ENCODE measurements around the gene ACMSD. TPM values are rescaled to one million over a fixed set of nuclear protein-coding genes. Genes with fewer than 3 reads are reported as not detected.
A peak's percentile ranks its signal among the peaks of the same experiment; 100 is the strongest.

Gene ACMSD
- total and polyA plus RNA-seq, 2 experiments from 2014 or later: 0.11 TPM; not detected in 1

GRCh38 chr2:134852518-134852917 lies 14.1 kb downstream of the ACMSD start:
- H3K4me3 Mint-ChIP-seq: no peak overlapping the region
- H3K4me3 ChIP-seq: no peak overlapping the region
- H3K79me2 ChIP-seq (replicated peaks; ENCODE audit: insufficient read depth): no peaks in the 10 kb centered on the region
- no peaks in the 10 kb centered on the region for H3K4me1 Mint-ChIP-seq
- no peaks in the 10 kb centered on the region; the same call in 2 of the 3 replicates for H3K36me3 Mint-ChIP-seq (ENCODE audit: low read depth)
- no peak overlapping the region for H2AFZ ChIP-seq
- peak; percentile 52 for DNase-seq (ENCODE audit: low spot score)
- H4K20me1 ChIP-seq (replicated peaks; ENCODE audit: insufficient read depth): no peaks in the 10 kb centered on the region
- no peak overlapping the region for H3K27ac ChIP-seq (ENCODE audit: low read depth)
- peaks cover 5% of the 10 kb centered on the region; the same call in 1 of the 3 replicates for H3K9me3 Mint-ChIP-seq
- H3K27me3 ChIP-seq (ENCODE audit: insufficient read depth): no peaks in the 10 kb centered on the region
- H3K27ac Mint-ChIP-seq: no peak overlapping the region
- H3K9me2 ChIP-seq (ENCODE audit: insufficient read depth): 0 out of 2 replicates have a peak, but pooled peaks cover 3% of the 10 kb centered on the region
- no peaks in the 10 kb centered on the region for H3K27me3 Mint-ChIP-seq (ENCODE audit: insufficient read depth, low read depth, poor library complexity)
- no peaks in the 10 kb centered on the region for H3K4me1 ChIP-seq (ENCODE audit: insufficient read depth)
- no peak overlapping the region for H3K4me2 ChIP-seq
- no peaks in the 10 kb centered on the region for H3F3A ChIP-seq (replicated peaks; ENCODE audit: low read depth)
- peak; percentile 62 for ATAC-seq
- no peaks in the 10 kb centered on the region for H3K36me3 ChIP-seq (ENCODE audit: insufficient read depth)
- TF ChIP-seq CTCF (conservative IDR thresholded peaks at IDR 0.05; ENCODE audit: low read depth in 2 of 2): no peak
- TF ChIP-seq ZNF331 (CRISPR knock-in tag; IDR thresholded peaks at IDR 0.05; ENCODE audit: low read depth): no peak
- peak; percentile 45 for TF ChIP-seq REST (IDR thresholded peaks at IDR 0.05; ENCODE audit: unreplicated experiment)
- no peak for TF ChIP-seq ZNF462 (CRISPR knock-in tag; IDR thresholded peaks at IDR 0.05)
- TF ChIP-seq JUNB (IDR thresholded peaks at IDR 0.05; ENCODE audit: unreplicated experiment): no peak

All from GM23338 (cell line).